ENCODE data around the gene AMOTL2. TPM values are rescaled to one million over a fixed set of nuclear protein-coding genes. Genes with fewer than 3 reads are reported as not detected.

AMOTL2 gene
- total and polyA plus RNA-seq, 10 of the 15 experiments (the other 5 are each of a cell fraction or from before 2014, with no cell fraction given): 0.20 to 0.33 TPM; not detected in 8

- in situ Hi-C loops (cut with MboI): no loop called here
- H3K36me3 ChIP-seq (ENCODE audit: control insufficient read depth in 2 of 2, insufficient read depth in 2 of 2, low read length in 1 of 2): no peaks in the 10 kb centered on the region
- CTCF ChIA-PET: interaction anchor here (0.7 to 1.2 kb wide), 2 partner anchors 151 to 171 kb away, joined by 3 read pairs; no protein-coding TSS in a partner anchor
Observed at GRCh38 chr3:134322286-134322685, 52.0 kb downstream of the AMOTL2 start.

More at GRCh38 chr3:134322286-134322685, 52.0 kb downstream of the AMOTL2 start:
- Histone ChIP-seq H3K9me3 (replicated peaks; ENCODE audit: control insufficient read depth, insufficient read depth, low read length) (no peaks in the 10 kb centered on the region), H3K79me2 (ENCODE audit: control insufficient read depth, insufficient read depth, low read length) (no peaks in the 10 kb centered on the region), H3K4me1 (ENCODE audit: control insufficient read depth, insufficient read depth, low read length) (no peaks in the 10 kb centered on the region), H4K20me1 (ENCODE audit: control insufficient read depth, insufficient read depth) (no peaks in the 10 kb centered on the region), H3K9ac (ENCODE audit: control insufficient read depth, insufficient read depth, low read length) (no peak overlapping the region), H2AFZ (ENCODE audit: control insufficient read depth, low read depth, low read length) (no peak overlapping the region), H3K27ac (ENCODE audit: control insufficient read depth, insufficient read depth) (no peak overlapping the region), H3K4me3 (no peak overlapping the region), H3K4me2 (ENCODE audit: control insufficient read depth, insufficient read depth) (no peak overlapping the region), H3K27me3 (replicated peaks in 1 of 2; ENCODE audit: control insufficient read depth in 2 of 2, insufficient read depth in 2 of 2, low read length in 1 of 2) (peaks cover 0 to 4% of the 10 kb centered on the region in 2 experiments; a peak in 1 of 4 replicates)
- no TSS peak for BruUV-seq (replicated peaks)
- POLR2A ChIA-PET: no interaction called here
- TF ChIP-seq TBL1XR1 (IDR thresholded peaks at IDR 0.05; ENCODE audit: low read depth, low read length) (no peak), CHD1 (IDR thresholded peaks at IDR 0.05; ENCODE audit: low read depth, low read length) (no peak), YBX1 (IDR thresholded peaks at IDR 0.05) (no peak), JUND (IDR thresholded peaks at IDR 0.05; ENCODE audit: low read depth, low read length) (no peak), SKIL (IDR thresholded peaks at IDR 0.05; ENCODE audit: low read depth, poor library complexity, severe bottlenecking) (no peak), YY1 (IDR thresholded peaks at IDR 0.05; ENCODE audit: low read depth, low read length) (no peak), ZNF217 (IDR thresholded peaks at IDR 0.05) (no peak), PBX3 (IDR thresholded peaks at IDR 0.05; ENCODE audit: insufficient replicate concordance, low read depth, low read length) (no peak), EED (IDR thresholded peaks at IDR 0.05; ENCODE audit: low read depth) (no peak), EZH2 (IDR thresholded peaks at IDR 0.05; ENCODE audit: borderline replicate concordance, control insufficient read depth, low read depth, low read length) (no peak), REST (IDR thresholded peaks at IDR 0.05; ENCODE audit: low read depth, low read length) (no peak), RAD51 (IDR thresholded peaks at IDR 0.05) (no peak), BCL11A (IDR thresholded peaks at IDR 0.05; ENCODE audit: low read depth, low read length) (no peak), BMI1 (IDR thresholded peaks at IDR 0.05; ENCODE audit: borderline replicate concordance) (no peak), MYB (IDR thresholded peaks at IDR 0.05; ENCODE audit: borderline replicate concordance, low read depth, low read length) (no peak)
- FAIRE-seq: no peak
- SMC1A ChIA-PET (ENCODE audit: uncharacterized antibody, unreplicated experiment): no interaction called here
- no peak for ATAC-seq
- DNase-seq (ENCODE audit: low read depth, low spot score): no peak
- RAD21 ChIA-PET (ENCODE audit: unreplicated experiment): no interaction called here
- intact Hi-C loops (cut with micrococcal nuclease; ENCODE audit: unreplicated experiment): no loop called here
- WGBS (ENCODE audit: insufficient coverage, insufficient replicate concordance, low lambda C conversion rate, missing lambda C conversion rate): 29% methylated on average over 1 of the region's 1 CpG
